Parathyroid adenoma (tissue), 2 donors: Measurements from ENCODE around the gene FBXW12.

ENCODE experiments used
- H2AFZ ChIP-seq: fragments of 300-600 bp; sonication (generic); one replicate; pipeline ENCODE4 v1.7.0; 2017; ENCODE audit warnings: antibody characterized with exemption, mild to moderate bottlenecking
- H3K27ac ChIP-seq: fragments of 300-600 bp; sonication (generic); one replicate; pipeline ENCODE4 v1.7.0; 2017
- H3K27me3 ChIP-seq: fragments of 300-600 bp; sonication (generic); one replicate; pipeline ENCODE4 v1.7.0; 2017; ENCODE audit warnings: low read length; ENCODE audit not compliant: control insufficient read depth, insufficient read depth
- H3K36me3 ChIP-seq: fragments of 300-600 bp; sonication (generic); one replicate; pipeline ENCODE4 v1.7.0; 2017; ENCODE audit warnings: low read length; ENCODE audit not compliant: control insufficient read depth, insufficient read depth
- H3K4me1 ChIP-seq: fragments of 300-600 bp; sonication (generic); one replicate; pipeline ENCODE4 v1.7.0; 2017; ENCODE audit warnings: control low read depth
- H3K4me2 ChIP-seq: fragments of 300-600 bp; sonication (generic); one replicate; pipeline ENCODE4 v1.7.0; 2017; ENCODE audit warnings: low read length
- H3K4me3 ChIP-seq: fragments of 300-600 bp; sonication (generic); one replicate; pipeline ENCODE4 v1.7.0; 2017; ENCODE audit warnings: low read depth, low read length
- H3K79me2 ChIP-seq: fragments of 300-600 bp; sonication (generic); one replicate; pipeline ENCODE4 v1.7.0; 2017; ENCODE audit warnings: control low read depth
- H3K9ac ChIP-seq: fragments of 300-600 bp; sonication (generic); one replicate; pipeline ENCODE4 v1.7.0; 2017; ENCODE audit warnings: mild to moderate bottlenecking
- H3K9me3 ChIP-seq: fragments of 300-600 bp; sonication (generic); one replicate; pipeline ENCODE4 v1.7.0; 2017; ENCODE audit warnings: low read length; ENCODE audit not compliant: control insufficient read depth
- TF ChIP-seq, protein P1 (sequence below): fragments of 300-600 bp; sonication (generic); IDR thresholded peaks from one replicate; pipeline ENCODE4 v1.7.0; 2017; ENCODE audit warnings: antibody characterized with exemption, mild to moderate bottlenecking
- donor health status: primary hyperparathyroidism.

The FBXW12 gene

DNA sequence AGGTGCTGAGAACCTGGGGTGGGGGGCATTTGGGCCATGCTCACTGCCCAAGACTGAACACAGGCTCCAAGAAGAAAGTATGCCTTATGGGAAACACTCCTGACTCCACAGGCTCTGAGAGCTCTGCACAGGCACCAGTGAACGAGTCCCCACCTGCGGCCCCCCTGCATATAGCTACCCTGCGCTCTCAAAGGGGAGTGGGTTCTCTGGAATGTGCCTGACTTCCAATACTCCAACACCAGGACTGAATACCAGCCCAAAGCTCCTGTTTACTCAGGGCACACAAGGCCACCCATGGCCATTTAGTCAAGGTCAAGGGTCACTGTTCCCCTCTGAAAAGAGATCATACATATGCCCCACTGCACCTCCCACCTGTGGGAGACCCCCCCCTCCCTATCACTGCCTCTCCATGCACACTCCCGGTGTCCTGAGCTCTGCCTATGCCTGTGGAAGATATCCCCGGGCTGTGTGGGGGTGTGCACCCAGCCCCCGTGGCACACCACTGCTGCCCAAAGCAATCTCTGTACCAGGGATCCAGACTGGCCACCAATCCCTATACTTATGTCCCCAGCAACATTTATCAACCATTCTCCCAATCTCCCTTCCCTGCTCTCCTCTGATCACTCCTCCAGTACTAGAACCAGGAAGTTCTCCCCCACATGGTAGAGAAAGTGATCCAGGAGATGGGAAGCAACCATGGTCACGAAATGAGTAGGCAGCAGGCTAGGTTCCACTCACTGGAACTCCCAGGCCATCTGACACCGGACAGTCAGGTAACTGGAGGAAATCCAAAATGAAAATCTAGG is 59.4 kb downstream of the FBXW12 start:
- Histone ChIP-seq H3K4me2 (no peak overlapping the region), H3K4me1 (peaks cover 33% of the 10 kb centered on the region), H3K27ac (peak overlapping the region; percentile 40), H3K36me3 (no peaks in the 10 kb centered on the region), H2AFZ (no peak overlapping the region), H3K79me2 (peaks cover 11% of the 10 kb centered on the region), H3K9ac (no peak overlapping the region), H3K27me3 (no peaks in the 10 kb centered on the region), H3K4me3 (no peak overlapping the region), H3K9me3 (no peaks in the 10 kb centered on the region)
- TF ChIP-seq, protein P1, sequence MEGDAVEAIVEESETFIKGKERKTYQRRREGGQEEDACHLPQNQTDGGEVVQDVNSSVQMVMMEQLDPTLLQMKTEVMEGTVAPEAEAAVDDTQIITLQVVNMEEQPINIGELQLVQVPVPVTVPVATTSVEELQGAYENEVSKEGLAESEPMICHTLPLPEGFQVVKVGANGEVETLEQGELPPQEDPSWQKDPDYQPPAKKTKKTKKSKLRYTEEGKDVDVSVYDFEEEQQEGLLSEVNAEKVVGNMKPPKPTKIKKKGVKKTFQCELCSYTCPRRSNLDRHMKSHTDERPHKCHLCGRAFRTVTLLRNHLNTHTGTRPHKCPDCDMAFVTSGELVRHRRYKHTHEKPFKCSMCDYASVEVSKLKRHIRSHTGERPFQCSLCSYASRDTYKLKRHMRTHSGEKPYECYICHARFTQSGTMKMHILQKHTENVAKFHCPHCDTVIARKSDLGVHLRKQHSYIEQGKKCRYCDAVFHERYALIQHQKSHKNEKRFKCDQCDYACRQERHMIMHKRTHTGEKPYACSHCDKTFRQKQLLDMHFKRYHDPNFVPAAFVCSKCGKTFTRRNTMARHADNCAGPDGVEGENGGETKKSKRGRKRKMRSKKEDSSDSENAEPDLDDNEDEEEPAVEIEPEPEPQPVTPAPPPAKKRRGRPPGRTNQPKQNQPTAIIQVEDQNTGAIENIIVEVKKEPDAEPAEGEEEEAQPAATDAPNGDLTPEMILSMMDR, result no peak

DNA sequence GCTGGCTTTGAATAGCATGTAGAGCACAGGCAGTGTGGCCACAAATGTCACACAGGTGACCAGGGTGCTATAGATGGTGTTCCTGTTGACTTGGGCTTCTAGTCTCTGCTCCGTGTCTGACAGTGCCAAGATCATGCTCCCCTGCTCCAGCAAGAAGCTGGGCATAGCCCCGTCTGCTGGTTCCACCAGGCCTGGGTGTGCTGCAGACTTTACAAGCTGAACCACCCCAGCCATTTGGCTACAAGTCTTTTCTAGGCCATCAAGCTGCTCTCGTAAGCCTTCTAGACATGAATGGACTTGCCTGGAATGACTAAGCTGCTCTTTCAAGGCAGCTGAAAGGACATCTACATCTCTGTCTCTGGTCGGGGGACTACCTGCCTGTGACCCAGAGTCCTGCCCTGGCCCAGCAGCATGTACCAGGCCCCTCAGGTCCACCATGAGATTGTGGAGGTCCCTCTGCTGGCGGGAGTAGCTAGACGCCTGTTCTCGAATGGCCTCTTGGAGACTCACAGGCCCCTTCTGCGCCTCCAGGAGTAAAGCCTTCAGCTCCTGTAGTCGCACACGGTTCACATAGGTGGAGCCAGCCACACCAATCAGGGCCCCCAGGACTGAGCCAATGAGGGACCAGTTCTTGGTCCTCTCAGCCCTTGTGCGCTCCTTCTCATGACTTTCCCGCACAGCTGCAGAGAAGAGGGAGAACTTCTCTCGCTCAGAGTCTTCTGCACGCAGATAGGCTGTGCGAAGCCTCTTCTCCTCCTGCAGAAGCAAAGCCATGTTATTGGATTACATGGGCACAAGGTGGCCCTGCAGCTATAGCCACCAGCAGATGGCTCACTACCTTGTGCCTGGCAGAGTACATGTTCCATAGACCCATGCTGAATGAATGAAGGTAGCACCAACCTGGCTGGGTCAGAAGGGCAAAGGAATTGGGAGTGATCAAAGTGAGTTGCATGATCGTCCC is 60.7 kb downstream of the FBXW12 start:
- Histone ChIP-seq H3K9ac (no peak overlapping the region), H2AFZ (no peak overlapping the region), H3K9me3 (no peaks in the 10 kb centered on the region), H3K27ac (no peak overlapping the region), H3K4me2 (no peak overlapping the region), H3K4me1 (peaks cover 21% of the 10 kb centered on the region), H3K27me3 (no peaks in the 10 kb centered on the region), H3K4me3 (no peak overlapping the region), H3K36me3 (no peaks in the 10 kb centered on the region), H3K79me2 (peaks cover 11% of the 10 kb centered on the region)
- TF ChIP-seq, protein P1, result no peak

DNA sequence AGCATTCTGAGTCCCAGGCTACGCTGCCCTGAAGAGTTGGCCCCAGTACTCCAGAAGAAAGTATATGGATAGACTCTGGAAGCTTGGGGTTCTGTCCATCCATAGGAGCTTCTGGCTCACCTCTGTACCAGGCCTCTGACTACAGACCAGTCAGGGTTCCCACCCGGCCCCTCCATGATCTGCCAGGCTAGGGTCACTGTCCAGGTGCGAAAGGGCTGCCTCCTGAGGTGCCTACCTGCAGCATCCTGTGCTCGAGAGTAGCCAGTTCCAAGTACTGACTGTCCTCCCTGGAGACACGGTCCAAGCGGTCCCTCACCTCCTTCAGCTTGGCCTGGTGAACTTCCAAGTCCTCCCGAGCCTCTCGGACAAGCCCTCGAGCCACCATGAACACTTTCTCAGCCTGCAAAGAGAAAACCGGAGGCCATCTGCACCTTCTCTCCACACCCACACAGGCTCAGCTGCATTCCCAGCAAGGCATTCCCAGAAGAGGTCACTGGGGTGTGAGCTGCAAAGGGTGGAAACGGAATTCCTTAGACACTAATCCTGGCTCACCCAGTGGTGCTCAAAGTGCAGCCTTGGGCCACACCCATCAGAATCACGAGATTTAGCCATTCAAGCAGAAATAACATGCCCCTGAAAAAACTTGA is 61.6 kb downstream of the FBXW12 start:
- H3K36me3 ChIP-seq, result no peaks in the 10 kb centered on the region
- H3K9ac ChIP-seq, result no peak overlapping the region
- TF ChIP-seq, protein P1, result no peak
- H3K4me2 ChIP-seq, result no peak overlapping the region
- no peak overlapping the region for H3K4me3 ChIP-seq
- no peak overlapping the region for H2AFZ ChIP-seq
- peaks cover 14% of the 10 kb centered on the region for H3K4me1 ChIP-seq
- H3K27ac ChIP-seq, result no peak overlapping the region
- peaks cover 11% of the 10 kb centered on the region for H3K79me2 ChIP-seq
- no peaks in the 10 kb centered on the region for H3K27me3 ChIP-seq
- H3K9me3 ChIP-seq, result no peaks in the 10 kb centered on the region

DNA sequence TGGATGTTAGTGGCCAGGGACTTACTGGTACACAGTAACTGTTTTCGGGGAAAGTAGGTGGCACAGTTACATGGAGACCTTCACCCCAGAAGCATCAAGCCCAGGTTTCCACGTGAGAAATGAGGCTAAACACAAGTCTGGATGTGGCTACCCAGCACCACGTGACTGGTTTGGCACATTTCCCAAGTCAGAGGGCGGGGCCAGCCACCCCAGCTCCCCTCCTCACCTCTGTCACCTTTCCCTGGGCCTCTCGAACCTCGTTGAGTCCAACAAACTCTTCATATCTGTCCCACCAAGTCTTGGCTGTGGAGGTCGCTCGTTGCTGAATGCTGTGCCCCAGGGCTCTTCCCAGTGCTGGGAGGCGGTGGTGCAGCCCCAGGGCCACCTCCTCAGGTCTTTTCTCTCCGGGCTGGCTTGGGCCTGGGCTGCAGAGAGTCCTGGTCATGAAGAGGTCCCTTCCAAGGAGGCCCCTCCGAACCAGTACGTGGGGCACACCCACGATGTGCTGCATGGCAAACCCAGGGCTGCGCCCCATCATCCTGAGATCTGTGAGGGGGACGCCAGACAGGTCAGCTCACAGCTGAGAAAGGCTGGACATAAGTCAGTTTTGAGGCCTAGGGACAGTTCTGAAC is 62.7 kb downstream of the FBXW12 start:
- Histone ChIP-seq H3K27ac (no peak overlapping the region), H3K36me3 (no peaks in the 10 kb centered on the region), H3K79me2 (peaks cover 14% of the 10 kb centered on the region), H3K27me3 (no peaks in the 10 kb centered on the region), H3K4me1 (peaks cover 21% of the 10 kb centered on the region), H3K9me3 (no peaks in the 10 kb centered on the region), H2AFZ (no peak overlapping the region), H3K4me3 (no peak overlapping the region), H3K9ac (no peak overlapping the region), H3K4me2 (no peak overlapping the region)
- TF ChIP-seq, protein P1, result no peak
